GM19043 (cell line): ENCODE results near the gene CRACR2B.

Experiments used
- ATAC-seq: cut with Tn5 transposase; IDR thresholded peaks from one replicate; pipeline ENCODE4 v1.9.1; 2021; ENCODE audit warnings: low read depth; ENCODE audit not compliant: unreplicated experiment

Gene CRACR2B

GRCh38 chr11:825366-826226 lies 2.1 kb upstream of the CRACR2B start:
- ATAC-seq, result no peak

- no peak for ATAC-seq
Observed at GRCh38 chr11:826227-826621, 1.5 kb upstream of the CRACR2B start.

- ATAC-seq, result no peak
Observed at GRCh38 chr11:826836-827145, 928 bp upstream of the CRACR2B start.

- peak; percentile 42 for ATAC-seq
Observed at GRCh38 chr11:827146-827896, 398 bp upstream of the CRACR2B start.

GRCh38 chr11:828506-829175 lies 922 bp downstream of the CRACR2B start:
- ATAC-seq, result no peak

- ATAC-seq, result no peak
Observed at GRCh38 chr11:829176-829846, 1.6 kb downstream of the CRACR2B start.

GRCh38 chr11:829847-830294 lies 2.2 kb downstream of the CRACR2B start:
- no peak for ATAC-seq

GRCh38 chr11:830295-831117 lies 2.8 kb downstream of the CRACR2B start:
- no peak for ATAC-seq

GRCh38 chr11:831118-831864 lies 3.6 kb downstream of the CRACR2B start:
- no peak for ATAC-seq

- no peak for ATAC-seq
Observed at GRCh38 chr11:831961-832528, 4.3 kb downstream of the CRACR2B start.

GRCh38 chr11:832529-833113 lies 4.9 kb downstream of the CRACR2B start, which contains the start of gene CD151:
TSS of gene CD151 (plus strand) at chr11:832952. CDS start at chr11:836070, 3,118 bp downstream.
- ATAC-seq, result no peak

- ATAC-seq, result no peak
Observed at GRCh38 chr11:833114-833791, 5.5 kb downstream of the CRACR2B start.

- ATAC-seq, result no peak
Observed at GRCh38 chr11:833849-834311, 6.2 kb downstream of the CRACR2B start.

GRCh38 chr11:834371-835316 lies 6.9 kb downstream of the CRACR2B start:
- no peak for ATAC-seq

GRCh38 chr11:836274-836673 lies 8.6 kb downstream of the CRACR2B start:
- ATAC-seq, result no peak

- no peak for ATAC-seq
Observed at GRCh38 chr11:836700-837099, 9.0 kb downstream of the CRACR2B start.
